ENCODE results near the gene WDR13. TPM values are rescaled to one million over a fixed set of nuclear protein-coding genes. Genes with fewer than 3 reads are reported as not detected.

WDR13 gene
- total RNA-seq, 1 donor from 2014 or later, result 96.1 TPM

DNA sequence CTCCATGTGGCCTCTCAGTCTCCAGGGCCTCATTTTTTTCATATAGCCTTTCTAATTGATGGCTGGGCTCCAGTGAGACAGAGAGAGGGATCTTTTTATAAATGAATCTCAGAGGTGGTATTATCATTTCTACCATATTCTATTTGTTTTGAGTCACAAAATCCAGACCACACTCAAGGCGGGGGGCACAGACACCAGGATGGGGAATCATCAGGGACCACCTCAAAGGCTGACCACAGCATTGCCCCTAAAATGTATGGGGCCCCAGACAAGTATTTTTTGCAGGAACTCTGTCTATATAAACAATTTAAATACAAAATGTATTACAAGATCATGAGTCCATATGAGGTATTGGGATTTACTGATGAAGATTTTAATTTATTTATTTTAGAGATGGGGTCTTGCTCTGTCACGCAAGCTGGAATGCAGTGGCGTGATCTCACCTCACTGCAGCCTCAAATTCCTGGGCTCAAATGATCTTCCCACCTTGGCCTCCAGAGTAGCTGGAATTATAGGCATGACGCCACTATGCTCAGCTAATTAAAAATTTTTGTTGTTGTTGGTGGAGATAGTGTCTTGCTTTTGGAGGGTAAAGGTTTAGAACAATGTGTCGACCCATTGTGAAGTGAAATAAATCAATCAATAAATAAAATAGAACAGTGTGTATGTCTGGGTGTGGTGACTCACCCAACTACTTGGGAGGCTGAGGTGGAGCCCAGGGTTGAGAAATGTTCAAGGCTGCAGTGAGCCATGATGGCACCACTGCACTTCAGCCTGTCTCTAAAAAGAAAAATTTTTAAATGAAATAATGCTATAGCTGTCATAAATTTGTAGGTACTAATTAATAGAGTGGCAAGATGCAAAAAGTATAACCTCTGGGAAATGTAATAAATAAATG is 29.4 kb downstream of the WDR13 start:
- no peaks in the 10 kb centered on the region for H3K36me3 Mint-ChIP-seq
- H3K4me3 Mint-ChIP-seq, result no peak overlapping the region
- DNase-seq (ENCODE audit: extremely low spot score, unreplicated experiment), result no peak
- no peaks in the 10 kb centered on the region for H3K27me3 Mint-ChIP-seq
- no peak for TF ChIP-seq CTCF (conservative IDR thresholded peaks at IDR 0.05)
- no peak overlapping the region for H3K27ac Mint-ChIP-seq
- no peaks in the 10 kb centered on the region for H3K9me3 Mint-ChIP-seq
- peaks cover 5% of the 10 kb centered on the region for H3K4me1 Mint-ChIP-seq (ENCODE audit: unreplicated experiment)

GRCh38 chrX:48631376-48632090 is 34.2 kb downstream of the WDR13 start:
- Mint-ChIP-seq H3K27ac (peak overlapping the region; percentile 65), H3K9me3 (no peaks in the 10 kb centered on the region), H3K4me3 (no peak overlapping the region), H3K4me1 (ENCODE audit: unreplicated experiment) (peaks cover 5% of the 10 kb centered on the region), H3K36me3 (no peaks in the 10 kb centered on the region), H3K27me3 (no peaks in the 10 kb centered on the region)
- TF ChIP-seq CTCF (conservative IDR thresholded peaks at IDR 0.05), result peak; percentile 74
- peak; percentile 78 for DNase-seq (ENCODE audit: extremely low spot score, unreplicated experiment)

DNA sequence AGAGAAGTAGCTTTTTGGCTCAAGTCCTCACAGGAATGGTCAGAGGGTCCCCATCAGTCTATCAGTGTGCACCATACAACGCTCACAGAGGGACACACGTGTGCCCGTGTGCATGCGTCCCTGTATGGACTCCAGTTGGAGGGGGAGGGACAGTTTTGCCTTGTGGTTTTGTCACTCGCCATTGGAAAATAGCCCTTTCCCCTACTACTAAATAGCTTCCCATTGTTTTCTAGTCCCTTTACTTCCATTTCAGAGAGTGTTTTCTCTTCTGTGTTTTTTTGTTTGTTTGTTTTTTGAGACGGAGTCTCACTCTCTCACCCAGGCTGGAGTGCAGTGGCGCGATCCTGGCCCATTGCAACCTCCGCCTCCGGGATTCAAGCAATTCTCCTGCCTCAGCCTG is 34.9 kb downstream of the WDR13 start:
- no peak for TF ChIP-seq CTCF (conservative IDR thresholded peaks at IDR 0.05)
- Mint-ChIP-seq H3K9me3 (no peaks in the 10 kb centered on the region), H3K36me3 (no peaks in the 10 kb centered on the region), H3K27me3 (no peaks in the 10 kb centered on the region), H3K4me3 (no peak overlapping the region), H3K4me1 (ENCODE audit: unreplicated experiment) (peaks cover 5% of the 10 kb centered on the region), H3K27ac (no peak overlapping the region)
- DNase-seq (ENCODE audit: extremely low spot score, unreplicated experiment), result no peak

- no peak for TF ChIP-seq CTCF (conservative IDR thresholded peaks at IDR 0.05)
- DNase-seq (ENCODE audit: extremely low spot score, unreplicated experiment), result no peak
- Mint-ChIP-seq H3K4me3 (no peak overlapping the region), H3K9me3 (no peaks in the 10 kb centered on the region), H3K27ac (no peak overlapping the region), H3K36me3 (no peaks in the 10 kb centered on the region), H3K27me3 (no peaks in the 10 kb centered on the region), H3K4me1 (ENCODE audit: unreplicated experiment) (peaks cover 2% of the 10 kb centered on the region)
Observed at GRCh38 chrX:48636301-48636700, 39.0 kb downstream of the WDR13 start.

DNA sequence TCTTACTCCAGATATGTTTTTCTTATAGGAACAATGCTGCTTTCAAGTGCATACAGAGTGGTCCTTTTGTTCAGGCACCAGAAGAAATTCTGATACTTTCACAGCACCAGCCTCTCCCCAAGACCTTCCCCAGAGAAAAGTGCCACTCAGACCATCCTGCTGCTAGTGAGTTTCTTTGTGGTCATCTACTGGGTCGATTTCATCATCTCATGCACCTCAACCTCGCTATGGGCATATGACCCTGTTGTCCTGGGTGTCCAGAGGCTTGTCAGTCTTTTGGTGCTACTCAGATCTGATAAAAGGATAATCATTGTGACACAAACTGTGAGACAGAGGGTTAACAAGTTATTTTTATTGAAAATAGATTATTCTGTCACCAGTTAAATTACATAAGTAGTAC is 39.5 kb downstream of the WDR13 start:
- no peak overlapping the region for H3K4me3 Mint-ChIP-seq
- H3K9me3 Mint-ChIP-seq, result no peaks in the 10 kb centered on the region
- no peak for DNase-seq (ENCODE audit: extremely low spot score, unreplicated experiment)
- no peaks in the 10 kb centered on the region for H3K36me3 Mint-ChIP-seq
- no peaks in the 10 kb centered on the region for H3K4me1 Mint-ChIP-seq (ENCODE audit: unreplicated experiment)
- TF ChIP-seq CTCF (conservative IDR thresholded peaks at IDR 0.05), result no peak
- no peaks in the 10 kb centered on the region for H3K27me3 Mint-ChIP-seq
- no peak overlapping the region for H3K27ac Mint-ChIP-seq

Measured in type B pancreatic cell (in vitro differentiated cells).